GM18861 (cell line): Measurements from ENCODE around the gene ZNRF2.

Experiments
- ATAC-seq: cut with Tn5 transposase; IDR thresholded peaks from one replicate; pipeline ENCODE4 v1.9.1; 2021; ENCODE audit not compliant: unreplicated experiment

Gene ZNRF2

DNA sequence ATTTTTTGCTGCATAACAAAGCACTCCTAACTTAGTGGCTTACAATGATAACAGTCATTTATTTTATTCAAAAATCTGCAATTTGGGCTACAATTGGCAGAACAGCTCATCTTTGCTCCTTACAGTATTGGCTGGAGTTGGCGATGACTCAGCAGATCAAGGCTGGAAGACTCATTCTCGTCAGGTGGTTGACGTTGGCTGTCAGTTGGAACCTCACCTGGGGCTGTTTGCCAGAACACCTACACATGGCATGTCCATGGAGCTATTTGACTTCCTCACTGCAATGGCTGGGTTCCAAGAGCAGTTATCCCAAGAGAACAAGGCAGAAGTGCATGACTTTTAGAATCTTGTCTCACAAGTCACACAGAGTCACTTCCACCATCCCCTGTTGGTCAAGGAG is 119.1 kb downstream of the ZNRF2 start:
- ATAC-seq: no peak

GRCh38 chr7:30405179-30405578 is 120.8 kb downstream of the ZNRF2 start:
- ATAC-seq: no peak

DNA sequence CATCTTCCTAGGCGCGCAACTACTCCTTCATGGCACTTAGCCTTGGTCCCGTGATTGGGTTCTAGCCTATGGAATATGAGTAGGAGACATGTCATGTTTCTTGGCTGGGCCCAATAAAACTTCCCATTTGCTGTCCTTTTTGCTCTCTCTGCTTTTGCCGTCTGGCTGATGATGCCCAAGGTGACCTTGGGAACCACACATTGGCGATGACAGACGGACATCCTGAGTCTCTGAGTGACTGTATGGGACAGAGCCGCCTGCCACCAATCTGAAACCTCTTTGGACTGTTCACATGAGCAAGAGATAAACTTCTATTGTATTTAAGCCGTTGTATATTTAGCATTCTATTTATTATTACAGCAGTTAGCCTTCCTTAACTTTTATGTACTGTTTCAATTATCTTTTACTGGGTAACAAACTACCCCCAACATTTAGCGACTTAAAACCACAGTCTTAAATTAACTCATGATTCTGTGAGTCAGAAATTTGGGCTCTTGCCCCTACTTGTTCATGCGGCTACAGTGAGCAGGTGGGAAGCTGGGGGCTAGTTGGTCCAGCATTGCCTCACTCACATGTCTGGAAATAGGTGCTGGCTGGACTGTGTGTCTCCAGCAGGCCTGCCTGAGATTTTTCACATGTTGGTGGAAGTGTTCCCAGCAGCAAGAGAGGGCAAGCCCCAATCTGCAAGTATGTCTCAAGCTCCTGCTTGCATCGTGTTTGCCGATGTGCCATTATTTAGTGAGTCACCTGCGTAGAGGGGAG is 122.4 kb downstream of the ZNRF2 start:
- ATAC-seq: no peak

DNA sequence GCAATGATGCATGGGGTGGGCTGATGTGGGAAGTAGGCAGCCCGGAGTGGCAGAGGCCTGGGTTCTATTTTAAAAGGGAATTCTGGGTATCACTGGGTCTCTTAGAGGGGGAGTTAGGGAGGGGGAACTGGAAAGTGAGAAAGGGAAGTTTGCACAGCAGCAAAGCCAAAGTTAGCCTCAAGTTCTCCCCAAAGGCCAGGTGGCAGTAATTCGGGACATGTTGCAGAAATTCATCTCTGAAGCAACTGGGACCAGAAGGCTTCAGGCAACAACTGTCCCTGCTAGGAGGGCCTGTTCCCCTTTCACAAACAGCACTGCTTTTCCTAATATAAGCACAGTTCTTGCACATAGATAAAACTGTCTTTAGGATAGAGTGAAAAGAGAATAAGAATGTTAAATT is 126.8 kb downstream of the ZNRF2 start:
- ATAC-seq: no peak

- ATAC-seq: no peak
Measured at GRCh38 chr7:30411897-30412296, 127.5 kb downstream of the ZNRF2 start.

DNA sequence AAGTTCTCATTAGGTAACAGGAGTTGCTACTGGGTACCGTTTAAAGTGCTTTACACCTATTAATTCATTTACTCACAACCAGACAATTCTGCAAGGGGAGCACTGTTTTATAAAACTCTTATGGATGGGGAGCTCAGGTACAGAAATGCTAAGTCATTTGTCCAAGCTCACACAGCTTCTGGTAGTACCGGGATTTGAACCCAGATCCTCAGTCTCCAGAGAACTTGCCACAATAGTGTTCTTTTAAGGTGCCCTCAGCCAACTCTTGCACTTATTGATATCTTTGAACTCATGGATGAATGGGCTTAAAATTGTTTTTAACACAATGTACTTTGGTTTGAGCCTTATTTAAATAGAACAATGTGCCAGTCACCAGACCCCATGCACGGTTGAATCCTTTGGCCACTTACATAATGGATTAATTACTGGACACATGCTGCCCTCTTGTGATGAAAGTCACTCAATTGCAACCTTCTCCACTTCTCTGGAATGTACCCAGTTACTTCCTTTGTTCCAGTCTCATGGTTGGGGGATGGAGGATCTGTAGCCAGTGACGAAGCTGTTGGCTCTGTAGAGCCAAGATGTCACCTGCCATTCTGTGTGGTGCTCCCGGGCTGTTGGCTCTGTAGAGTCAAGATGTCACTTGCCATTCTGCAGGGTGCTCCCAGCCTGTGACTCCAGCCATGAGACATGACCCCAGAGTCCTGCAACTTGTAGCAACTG is 128.5 kb downstream of the ZNRF2 start:
- ATAC-seq: no peak

- no peak for ATAC-seq
Measured at GRCh38 chr7:30413864-30414263, 129.5 kb downstream of the ZNRF2 start.
